ENCODE data around the gene FBXO17.

DNA sequence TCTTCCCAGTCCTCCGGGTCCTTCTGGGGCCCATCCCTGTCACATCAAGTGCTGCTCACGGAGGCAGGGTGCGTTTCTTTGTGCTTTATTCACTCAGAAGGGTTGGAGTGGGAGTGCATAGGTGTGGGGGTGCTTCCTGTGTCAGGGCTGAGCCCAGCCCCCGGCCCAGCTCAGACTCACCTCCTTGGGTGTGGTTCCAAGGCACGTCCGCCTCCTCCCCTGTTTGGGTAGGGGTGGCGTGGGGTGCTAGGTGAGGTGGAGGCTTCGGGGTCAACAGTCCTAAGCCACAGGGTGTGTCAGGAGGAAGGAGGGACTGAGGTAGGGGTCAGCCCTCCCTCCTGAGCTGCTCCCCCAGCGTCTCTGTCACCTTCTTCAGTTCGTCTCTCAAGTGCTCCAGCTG lies 66.6 kb downstream of the FBXO17 start:
- TF ChIP-seq POLR2A (IDR thresholded peaks at IDR 0.05) (no peak), POLR2AphosphoS5 (IDR thresholded peaks at IDR 0.05) (no peak)
